GM21360 (cell line): ENCODE data around the gene KLK15.

Source experiments
- ATAC-seq: cut with Tn5 transposase; IDR thresholded peaks from one replicate; pipeline ENCODE4 v1.9.1; 2021; ENCODE audit warnings: mild to moderate bottlenecking, moderate library complexity; ENCODE audit not compliant: unreplicated experiment

Gene KLK15

DNA sequence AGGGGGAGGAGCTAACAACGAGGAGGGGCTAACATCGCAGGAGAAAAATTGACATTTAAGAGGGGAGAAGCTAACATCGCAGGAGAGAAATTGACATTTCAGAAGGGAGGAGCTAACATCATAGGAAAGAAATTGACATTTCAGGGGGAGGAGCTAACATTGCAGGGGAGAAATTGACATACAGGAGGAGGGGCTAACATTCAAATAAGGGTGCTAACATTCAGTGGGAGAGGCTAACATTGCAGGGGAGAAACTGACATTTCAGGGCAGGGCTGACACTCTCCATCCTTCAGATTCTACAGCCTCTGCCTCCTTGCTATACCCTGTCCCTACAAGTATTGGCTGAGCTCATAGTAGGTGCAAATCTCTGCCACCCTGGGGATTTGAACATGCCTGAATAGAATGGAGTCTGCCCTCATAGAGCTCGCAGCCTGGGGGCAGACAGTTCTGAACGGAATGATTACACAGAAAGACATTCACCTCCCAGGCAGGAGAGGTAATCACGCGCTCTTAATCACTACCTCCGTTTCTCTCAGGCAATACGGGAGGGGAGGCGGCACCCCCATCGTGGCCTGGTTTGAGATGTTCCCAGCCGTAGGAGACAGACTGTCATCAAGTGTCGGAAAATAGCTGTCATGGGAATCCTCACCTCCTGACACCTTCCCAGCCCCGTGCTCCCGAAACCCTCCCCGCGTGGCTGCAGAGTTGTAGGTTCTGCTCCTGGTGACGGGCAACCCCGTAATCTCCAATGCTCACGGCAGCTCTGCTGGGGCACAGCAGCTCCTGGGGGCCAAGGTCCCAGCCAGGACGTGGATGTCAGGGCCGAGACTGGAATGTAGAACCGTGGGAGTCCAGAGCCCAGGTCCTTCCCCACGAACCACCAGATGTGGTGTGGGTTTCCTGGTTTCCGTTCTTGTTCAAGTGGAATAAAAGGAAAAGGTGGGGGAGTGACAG, 53.6 kb downstream of the KLK15 start:
- ATAC-seq: no peak

DNA sequence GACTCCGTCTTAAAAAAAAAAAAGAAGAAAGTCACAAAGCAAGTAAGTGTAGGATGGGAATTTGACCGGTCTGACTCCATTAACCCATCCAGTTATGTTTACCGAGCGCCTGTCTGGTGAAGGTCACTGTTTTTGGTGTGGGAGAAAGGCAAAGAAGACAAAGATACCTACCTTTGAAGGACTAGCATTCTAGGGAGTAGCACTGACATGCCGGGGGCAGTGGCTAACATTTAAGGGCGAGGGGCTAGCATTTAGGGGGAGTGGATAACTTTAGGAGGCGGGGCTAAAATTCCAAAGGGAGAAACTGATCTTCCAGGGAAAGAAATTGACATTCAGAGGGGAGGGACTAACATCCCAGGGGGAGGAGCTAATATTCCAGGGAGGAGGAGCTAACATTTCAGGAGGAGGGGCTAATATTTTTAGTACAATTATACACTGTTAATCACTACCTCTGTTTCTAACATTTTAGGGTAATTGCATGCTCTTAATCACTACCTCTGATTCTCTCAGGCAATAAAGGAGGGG, 54.4 kb downstream of the KLK15 start:
- ATAC-seq: no peak

DNA sequence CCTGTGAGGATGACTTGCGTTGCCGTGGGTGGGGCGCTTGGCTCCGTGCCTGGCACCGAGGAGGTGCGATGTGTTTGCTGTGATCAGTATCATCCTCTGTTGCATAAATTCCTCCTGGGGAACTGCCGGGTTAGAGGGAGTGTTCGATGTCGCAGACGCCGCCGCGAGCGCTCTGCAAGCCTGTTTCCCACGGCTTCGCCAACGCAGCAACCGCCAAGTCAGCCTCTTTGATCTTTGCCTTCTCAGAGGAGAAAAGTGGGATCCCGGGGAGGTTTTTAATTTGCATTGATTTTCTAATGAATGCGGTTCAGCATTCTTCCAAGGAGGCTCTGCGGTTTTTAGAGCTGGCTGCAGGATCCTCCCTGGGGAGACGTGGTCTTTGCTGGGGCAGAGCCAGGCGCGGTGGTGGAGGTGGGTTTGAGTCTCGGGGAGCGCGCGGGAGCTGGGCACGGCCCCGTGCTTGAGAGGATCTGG, 55.5 kb downstream of the KLK15 start:
- ATAC-seq: no peak

DNA sequence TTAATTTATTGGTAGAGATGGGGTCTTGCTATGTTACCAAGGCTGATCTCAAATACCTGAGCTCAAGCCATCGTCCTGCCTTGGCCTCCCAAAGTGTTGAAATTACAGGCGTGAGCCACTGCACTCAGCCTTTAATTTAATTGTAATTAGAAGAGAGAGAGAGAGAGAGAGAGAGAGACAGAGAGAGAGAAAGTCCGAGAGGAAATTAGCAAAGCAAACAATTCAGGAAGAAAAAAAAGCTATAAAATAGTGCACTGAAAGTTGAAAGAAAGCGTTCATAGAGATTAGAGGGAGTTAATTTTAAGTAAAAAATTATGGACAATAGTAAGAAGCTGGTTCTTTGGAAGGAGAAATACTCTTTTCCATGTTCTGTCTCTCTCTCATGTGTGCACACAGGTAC, 56.1 kb downstream of the KLK15 start:
- no peak for ATAC-seq

DNA sequence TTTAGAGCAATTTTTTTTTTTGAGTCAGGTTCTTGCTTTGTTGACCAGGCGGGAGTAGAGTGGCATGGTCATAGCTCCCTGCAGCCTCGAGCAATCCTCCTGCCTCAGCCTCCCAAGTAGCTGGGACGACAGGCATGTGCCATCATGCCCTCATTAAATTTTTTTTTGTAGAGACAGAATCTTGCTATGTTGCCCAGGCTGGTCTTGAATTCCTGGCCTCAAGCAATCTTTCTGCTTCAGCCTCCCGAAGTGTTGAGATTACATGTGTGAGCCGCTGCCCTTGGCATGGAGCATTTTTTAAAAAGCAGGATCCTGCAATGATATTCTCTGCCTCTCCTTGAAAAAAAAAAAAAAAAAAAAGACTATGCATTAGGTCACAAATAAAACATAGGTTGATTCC, 57.2 kb downstream of the KLK15 start:
- no peak for ATAC-seq
